Measurements from ENCODE around the gene NDC80.

DNA sequence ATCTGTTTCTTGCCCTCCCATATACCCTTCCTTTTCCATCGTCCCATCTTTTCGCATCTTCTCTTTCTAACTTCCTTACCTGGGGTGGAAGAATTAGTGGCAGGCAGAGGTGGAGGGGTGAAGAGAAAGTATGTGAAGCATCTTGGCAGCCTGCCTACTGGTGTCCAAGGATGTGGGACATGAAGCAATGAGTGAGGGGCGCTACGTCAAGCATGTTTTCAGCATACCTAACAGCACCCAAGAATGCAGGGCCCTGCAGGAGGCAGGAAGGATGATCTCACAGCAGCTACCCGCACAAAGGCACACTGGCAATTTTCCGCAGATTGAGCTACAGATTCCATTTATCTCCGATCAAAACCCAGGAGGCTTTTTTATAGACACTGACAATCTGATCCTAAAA, 42.2 kb upstream of the NDC80 start:
- TF ChIP-seq POLR2A (IDR thresholded peaks at IDR 0.05; ENCODE audit: low read length) (no peak), GATA1 (IDR thresholded peaks at IDR 0.05; ENCODE audit: low read depth, low read length) (no peak)

Data from erythroblast (primary cell).